Hepatocyte (in vitro differentiated cells): Measurements from ENCODE around the gene RORB. TPM values are rescaled to one million over a fixed set of nuclear protein-coding genes. Genes with fewer than 3 reads are reported as not detected.

Experiments
- DNase-seq: peaks from one replicate; pipeline ENCODE4 v3.0.0-alpha.2; 2016; ENCODE audit warnings: low spot score
- H2AFZ ChIP-seq: fragments of 200-600 bp; sonication (generic); 2 replicates; pipeline ENCODE4 v1.6.0; 2016; ENCODE audit warnings: antibody characterized with exemption, mild to moderate bottlenecking
- H3K27ac ChIP-seq: fragments of 200-600 bp; sonication (generic); 2 replicates; pipeline ENCODE4 v1.5.1; 2016; ENCODE audit warnings: mild to moderate bottlenecking
- H3K27me3 ChIP-seq: fragments of 200-600 bp; sonication (generic); 2 replicates; pipeline ENCODE4 v1.6.1; 2016
- H3K36me3 ChIP-seq: fragments of 200-600 bp; sonication (generic); replicated peaks from 2 replicates; pipeline ENCODE4 v1.5.1; 2016; ENCODE audit warnings: low read depth; ENCODE audit not compliant: insufficient read depth
- H3K4me1 ChIP-seq: fragments of 200-600 bp; sonication (generic); 2 replicates; pipeline ENCODE4 v1.5.1; 2016; ENCODE audit warnings: mild to moderate bottlenecking, moderate library complexity; ENCODE audit not compliant: insufficient read depth
- H3K4me2 ChIP-seq: fragments of 200-600 bp; sonication (generic); 2 replicates; pipeline ENCODE4 v1.6.0; 2016
- H3K4me3 ChIP-seq: fragments of 200-600 bp; sonication (generic); 2 replicates; pipeline ENCODE4 v1.5.1; 2016; ENCODE audit warnings: mild to moderate bottlenecking
- H3K79me2 ChIP-seq: fragments of 200-600 bp; sonication (generic); 2 replicates; pipeline ENCODE4 v1.6.0; 2017; ENCODE audit warnings: mild to moderate bottlenecking
- H3K9me2 ChIP-seq: fragments of 200-600 bp; sonication (generic); replicated peaks from 2 replicates; pipeline ENCODE4 v1.6.0; 2017; ENCODE audit warnings: mild to moderate bottlenecking; ENCODE audit not compliant: insufficient read depth
- H3K9me3 ChIP-seq: fragments of 200-600 bp; sonication (generic); 2 replicates; pipeline ENCODE4 v1.5.1; 2016; ENCODE audit warnings: low read depth, mild to moderate bottlenecking
- H4K20me1 ChIP-seq: fragments of 200-600 bp; sonication (generic); 2 replicates; pipeline ENCODE4 v1.6.0; 2016; ENCODE audit warnings: mild to moderate bottlenecking; ENCODE audit not compliant: insufficient read depth, poor library complexity, severe bottlenecking
- EZH2 ChIP-seq: fragments of 200-600 bp; sonication (generic); IDR thresholded peaks from 2 replicates; pipeline ENCODE4 v1.6.1; 2016; ENCODE audit warnings: antibody characterized with exemption, mild to moderate bottlenecking, borderline replicate concordance
- EZH2phosphoT487 ChIP-seq: fragments of 200-600 bp; sonication (generic); IDR thresholded peaks from one replicate; pipeline ENCODE4 v1.6.1; 2018; ENCODE audit warnings: antibody characterized with exemption, mild to moderate bottlenecking, low read depth, moderate library complexity; ENCODE audit not compliant: unreplicated experiment, severe bottlenecking
- WGBS: methylation state at CpG from one replicate; pipeline ENCODE4 v1.1.6; 2016; ENCODE audit warnings: low lambda C conversion rate; ENCODE audit errors: missing lambda C conversion rate; 5-methylcytosine and 5-hydroxymethylcytosine counted together
- polyA plus RNA-seq: library from polyadenylated mRNA; unstranded; fragments of >200 nt; fragmentation: Nextera tagmentation; extraction: Ambion mirVana; gene quantifications from 2 replicates; pipeline ENCODE4 v1.2.1, GENCODE V29; 2016
- total RNA-seq: library from RNA; depleted of rRNA; stranded (reverse); fragments of >200 nt; gene quantifications from 2 replicates; pipeline ENCODE4 v1.2.3, GENCODE V29; 2014
- TF ChIP-seq, protein P1 (sequence below): fragments of 200-600 bp; sonication (generic); IDR thresholded peaks from 2 replicates; pipeline ENCODE4 v1.5.1; 2016; ENCODE audit warnings: antibody characterized with exemption, mild to moderate bottlenecking; ENCODE audit not compliant: poor library complexity

Gene RORB
- total and polyA plus RNA-seq, 2 experiments from 2014 or later = 1.4 TPM; not detected in 1

DNA sequence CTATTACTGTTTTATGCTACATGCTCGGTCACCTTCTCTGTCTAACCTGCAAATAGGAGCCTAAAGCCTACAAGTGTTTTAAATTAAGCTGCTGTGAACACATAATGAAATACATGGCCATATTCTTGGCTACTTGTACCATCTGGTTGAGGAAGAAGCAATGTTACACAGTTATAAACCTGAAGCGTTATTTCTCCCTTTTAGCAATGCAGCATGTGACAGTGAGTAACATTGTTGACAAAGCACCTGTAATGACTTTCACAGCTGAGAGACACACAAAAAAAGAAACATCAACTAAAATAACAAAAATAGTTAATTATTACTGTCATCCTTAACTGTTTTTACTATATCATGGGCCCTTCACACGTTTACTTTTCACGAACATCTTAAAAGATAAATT, 146.9 kb downstream of the RORB start:
- H3K9me3 ChIP-seq = no peaks in the 10 kb centered on the region
- H3K27ac ChIP-seq = peak overlapping the region; percentile 63

DNA sequence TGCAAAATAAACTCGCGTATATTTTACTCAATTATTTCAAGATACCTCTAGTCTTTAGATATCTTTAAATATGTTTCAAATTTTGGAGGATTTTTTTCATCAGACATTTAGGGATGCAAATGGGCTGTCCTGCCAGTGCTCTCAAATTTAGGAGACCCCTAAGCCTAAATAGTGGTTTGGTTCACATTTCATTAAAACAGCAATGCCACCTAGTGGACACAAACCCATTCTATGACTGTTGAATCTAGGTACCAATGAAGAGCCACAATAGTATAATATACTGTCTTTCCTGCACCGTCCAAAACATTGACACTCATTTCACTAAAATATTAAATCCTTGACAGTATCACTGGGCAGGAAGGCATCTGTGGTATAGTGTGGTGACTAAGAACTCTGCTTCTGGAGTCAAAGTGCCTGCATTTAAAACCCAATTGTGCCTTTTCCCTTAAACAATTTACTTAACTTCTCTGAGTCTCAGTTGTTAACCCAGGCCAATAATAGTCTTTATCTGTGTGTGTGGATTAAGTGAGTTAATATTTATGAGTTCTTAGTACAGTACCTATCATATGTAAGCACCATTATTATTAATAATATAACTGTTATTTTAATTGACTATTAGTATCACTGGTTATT, 148.0 kb downstream of the RORB start:
- H3K36me3 ChIP-seq = no peaks in the 10 kb centered on the region
- WGBS = 80% methylated on average over 3 of the region's 3 CpGs
- no peak overlapping the region for H3K4me2 ChIP-seq
- TF ChIP-seq EZH2 = no peak
- TF ChIP-seq, protein P1, sequence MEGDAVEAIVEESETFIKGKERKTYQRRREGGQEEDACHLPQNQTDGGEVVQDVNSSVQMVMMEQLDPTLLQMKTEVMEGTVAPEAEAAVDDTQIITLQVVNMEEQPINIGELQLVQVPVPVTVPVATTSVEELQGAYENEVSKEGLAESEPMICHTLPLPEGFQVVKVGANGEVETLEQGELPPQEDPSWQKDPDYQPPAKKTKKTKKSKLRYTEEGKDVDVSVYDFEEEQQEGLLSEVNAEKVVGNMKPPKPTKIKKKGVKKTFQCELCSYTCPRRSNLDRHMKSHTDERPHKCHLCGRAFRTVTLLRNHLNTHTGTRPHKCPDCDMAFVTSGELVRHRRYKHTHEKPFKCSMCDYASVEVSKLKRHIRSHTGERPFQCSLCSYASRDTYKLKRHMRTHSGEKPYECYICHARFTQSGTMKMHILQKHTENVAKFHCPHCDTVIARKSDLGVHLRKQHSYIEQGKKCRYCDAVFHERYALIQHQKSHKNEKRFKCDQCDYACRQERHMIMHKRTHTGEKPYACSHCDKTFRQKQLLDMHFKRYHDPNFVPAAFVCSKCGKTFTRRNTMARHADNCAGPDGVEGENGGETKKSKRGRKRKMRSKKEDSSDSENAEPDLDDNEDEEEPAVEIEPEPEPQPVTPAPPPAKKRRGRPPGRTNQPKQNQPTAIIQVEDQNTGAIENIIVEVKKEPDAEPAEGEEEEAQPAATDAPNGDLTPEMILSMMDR = peak; percentile 75
- H3K9me2 ChIP-seq = no peaks in the 10 kb centered on the region
- H4K20me1 ChIP-seq = no peaks in the 10 kb centered on the region
- H3K79me2 ChIP-seq = no peaks in the 10 kb centered on the region
- H2AFZ ChIP-seq = no peak overlapping the region
- H3K27ac ChIP-seq = no peak overlapping the region
- H3K9me3 ChIP-seq = no peaks in the 10 kb centered on the region
- peaks cover 4% of the 10 kb centered on the region for H3K27me3 ChIP-seq
- H3K4me1 ChIP-seq = no peaks in the 10 kb centered on the region
- H3K4me3 ChIP-seq = no peak overlapping the region
- DNase-seq = peak; percentile 44

More for the DNA sequence above, 146.9 kb downstream of the RORB start:
- TF ChIP-seq, protein P1 = no peak
- TF ChIP-seq EZH2 (no peak), EZH2phosphoT487 (no peak)
- H3K36me3 ChIP-seq = no peaks in the 10 kb centered on the region
- no peaks in the 10 kb centered on the region for H3K4me1 ChIP-seq
- no peak overlapping the region for H3K4me3 ChIP-seq
- WGBS = 64% methylated on average over 4 of the region's 4 CpGs
- peak; percentile 24 for DNase-seq
- peak overlapping the region; percentile 39 for H3K4me2 ChIP-seq
- no peak overlapping the region for H2AFZ ChIP-seq
- H4K20me1 ChIP-seq = no peaks in the 10 kb centered on the region
- no peaks in the 10 kb centered on the region for H3K79me2 ChIP-seq
- H3K27me3 ChIP-seq = peaks cover 4% of the 10 kb centered on the region
- H3K9me2 ChIP-seq = no peaks in the 10 kb centered on the region

DNA sequence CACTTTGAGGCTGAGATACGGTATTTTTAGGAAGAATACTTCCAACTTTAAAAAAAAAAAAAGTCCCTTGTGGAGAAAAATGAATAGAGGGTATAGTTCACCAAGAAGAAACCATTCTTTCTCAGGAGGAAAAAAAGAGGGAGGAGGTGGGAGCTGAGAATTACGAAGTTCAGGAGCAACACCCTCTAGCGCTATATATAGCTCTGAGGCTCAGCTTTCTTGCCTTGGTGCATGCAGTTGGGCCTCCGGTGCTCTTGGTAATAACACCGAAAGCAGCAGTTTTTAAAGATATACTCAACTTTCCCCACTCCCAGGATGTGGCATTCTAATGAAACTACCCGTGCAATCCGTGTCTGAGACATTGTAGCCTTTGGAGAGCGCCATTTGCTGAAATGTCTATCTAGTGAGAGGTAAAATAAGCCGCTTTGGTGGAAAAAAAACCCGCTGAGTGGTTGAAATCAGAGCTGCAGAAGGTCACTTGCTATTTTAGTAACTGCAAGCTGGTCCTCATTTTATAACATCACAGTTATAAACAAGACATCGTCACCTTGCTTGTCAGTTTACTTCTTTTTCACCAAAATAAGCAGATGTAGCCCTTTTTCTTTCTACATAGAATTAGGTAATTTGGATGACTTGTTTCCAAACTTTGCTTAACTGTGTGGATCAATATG, 156.4 kb downstream of the RORB start:
- Histone ChIP-seq H3K4me3 (no peak overlapping the region), H3K27me3 (no peaks in the 10 kb centered on the region), H3K79me2 (no peaks in the 10 kb centered on the region), H3K36me3 (no peaks in the 10 kb centered on the region), H3K27ac (no peak overlapping the region), H3K4me2 (no peak overlapping the region), H4K20me1 (no peaks in the 10 kb centered on the region), H3K4me1 (no peaks in the 10 kb centered on the region), H2AFZ (no peak overlapping the region), H3K9me3 (no peaks in the 10 kb centered on the region), H3K9me2 (no peaks in the 10 kb centered on the region)
- no peak for TF ChIP-seq EZH2
- no peak for TF ChIP-seq EZH2phosphoT487
- TF ChIP-seq, protein P1 = no peak
- 75% methylated on average over 11 of the region's 11 CpGs for WGBS
- DNase-seq = no peak
